Measurements from ENCODE around the gene EIF3F. TPM values are rescaled to one million over a fixed set of nuclear protein-coding genes. Genes with fewer than 3 reads are reported as not detected.

The EIF3F gene
- total RNA-seq, 3 donors from 2014 or later (not counting 1 experiment from before 2014, with no cell fraction given): 232 to 250 (median 247) TPM

DNA sequence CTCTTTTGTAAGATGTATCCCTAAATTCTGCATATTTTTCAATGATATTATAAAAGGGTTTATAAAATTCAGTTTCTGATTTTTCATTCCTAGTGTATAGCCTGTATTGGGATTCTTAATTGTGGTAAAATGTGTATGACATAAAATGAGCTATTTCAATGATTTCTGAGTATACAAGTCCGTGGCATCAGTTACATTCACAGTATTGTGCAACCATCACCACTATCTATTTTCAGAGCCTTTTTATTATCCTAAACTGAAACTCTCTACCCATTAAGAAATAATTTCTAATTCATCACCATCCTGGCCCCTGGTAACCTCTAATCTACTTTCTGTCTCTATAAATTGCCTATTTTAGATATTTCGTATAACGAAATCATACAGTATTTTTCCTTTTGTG, 39.8 kb downstream of the EIF3F start:
- no peaks in the 10 kb centered on the region for H3K27me3 ChIP-seq (ENCODE audit: control insufficient read depth, insufficient read depth, low read length)
- H3K27ac ChIP-seq (ENCODE audit: low read length): no peak overlapping the region
- H3K4me3 ChIP-seq (ENCODE audit: low read length): no peak overlapping the region
- Mint-ChIP-seq H3K4me1 (no peaks in the 10 kb centered on the region), H3K4me3 (no peak overlapping the region), H3K36me3 (no peaks in the 10 kb centered on the region), H3K27ac (no peak overlapping the region), H3K27me3 (ENCODE audit: low read depth in 2 of 2) (peaks cover 16 to 31% of the 10 kb centered on the region in 2 donors), H3K9me3 (no peaks in the 10 kb centered on the region)
- DNase-seq (no peak), ATAC-seq (no peak)
- WGBS (ENCODE audit: insufficient coverage): 77% methylated on average over 1 of the region's 3 CpGs
- intact Hi-C loops (cut with micrococcal nuclease): no loop called here
- no peaks in the 10 kb centered on the region for H3K9me3 ChIP-seq (ENCODE audit: control insufficient read depth, insufficient read depth, low read length)
- H3K36me3 ChIP-seq (ENCODE audit: control insufficient read depth, insufficient read depth, low read length): no peaks in the 10 kb centered on the region
- H3K4me1 ChIP-seq (ENCODE audit: control insufficient read depth, insufficient read depth, low read length): no peaks in the 10 kb centered on the region
- TF ChIP-seq, protein P1, sequence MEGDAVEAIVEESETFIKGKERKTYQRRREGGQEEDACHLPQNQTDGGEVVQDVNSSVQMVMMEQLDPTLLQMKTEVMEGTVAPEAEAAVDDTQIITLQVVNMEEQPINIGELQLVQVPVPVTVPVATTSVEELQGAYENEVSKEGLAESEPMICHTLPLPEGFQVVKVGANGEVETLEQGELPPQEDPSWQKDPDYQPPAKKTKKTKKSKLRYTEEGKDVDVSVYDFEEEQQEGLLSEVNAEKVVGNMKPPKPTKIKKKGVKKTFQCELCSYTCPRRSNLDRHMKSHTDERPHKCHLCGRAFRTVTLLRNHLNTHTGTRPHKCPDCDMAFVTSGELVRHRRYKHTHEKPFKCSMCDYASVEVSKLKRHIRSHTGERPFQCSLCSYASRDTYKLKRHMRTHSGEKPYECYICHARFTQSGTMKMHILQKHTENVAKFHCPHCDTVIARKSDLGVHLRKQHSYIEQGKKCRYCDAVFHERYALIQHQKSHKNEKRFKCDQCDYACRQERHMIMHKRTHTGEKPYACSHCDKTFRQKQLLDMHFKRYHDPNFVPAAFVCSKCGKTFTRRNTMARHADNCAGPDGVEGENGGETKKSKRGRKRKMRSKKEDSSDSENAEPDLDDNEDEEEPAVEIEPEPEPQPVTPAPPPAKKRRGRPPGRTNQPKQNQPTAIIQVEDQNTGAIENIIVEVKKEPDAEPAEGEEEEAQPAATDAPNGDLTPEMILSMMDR (IDR thresholded peaks at IDR 0.05): no peak

DNA sequence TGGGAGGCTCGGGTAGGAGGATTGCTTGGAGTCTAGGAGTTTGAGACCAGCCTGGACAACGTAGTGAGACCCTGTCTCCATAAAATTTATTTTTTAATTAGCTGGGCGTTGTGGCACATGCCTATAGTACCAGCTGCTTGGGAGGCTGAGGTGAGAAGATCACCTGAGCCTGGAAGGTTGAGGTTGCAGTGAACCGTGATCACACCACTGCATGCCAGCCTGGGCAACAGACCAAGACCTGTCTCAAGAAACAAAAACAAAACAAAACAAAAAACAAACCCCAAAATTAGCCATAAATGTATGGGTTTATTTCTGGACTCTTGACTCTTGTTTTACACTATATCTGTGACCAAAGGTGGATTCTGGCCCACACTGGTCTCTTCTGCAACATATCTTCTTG, 41.6 kb downstream of the EIF3F start:
- peaks cover 9% of the 10 kb centered on the region for H3K4me1 ChIP-seq (ENCODE audit: control insufficient read depth, insufficient read depth, low read length)
- H3K27ac Mint-ChIP-seq: no peak overlapping the region
- H3K27me3 Mint-ChIP-seq (ENCODE audit: low read depth in 2 of 2): peaks cover 21 to 39% of the 10 kb centered on the region in 2 donors
- H3K4me3 ChIP-seq (ENCODE audit: low read length): no peak overlapping the region
- no peak for ATAC-seq
- H3K36me3 Mint-ChIP-seq: no peaks in the 10 kb centered on the region
- 92% methylated on average over 4 of the region's 4 CpGs for whole genome bisulfite sequencing (ENCODE audit: insufficient coverage)
- H3K4me3 Mint-ChIP-seq: no peak overlapping the region
- no peaks in the 10 kb centered on the region for H3K9me3 Mint-ChIP-seq
- TF ChIP-seq, protein P1 (IDR thresholded peaks at IDR 0.05): no peak
- peaks cover 7 to 9% of the 10 kb centered on the region in 2 donors for H3K4me1 Mint-ChIP-seq
- DNase-seq: no peak
- no peaks in the 10 kb centered on the region for H3K9me3 ChIP-seq (ENCODE audit: control insufficient read depth, insufficient read depth, low read length)
- H3K27me3 ChIP-seq (ENCODE audit: control insufficient read depth, insufficient read depth, low read length): peaks cover 2% of the 10 kb centered on the region
- intact Hi-C loops (cut with micrococcal nuclease): no loop called here
- H3K27ac ChIP-seq (ENCODE audit: low read length): no peak overlapping the region
- H3K36me3 ChIP-seq (ENCODE audit: control insufficient read depth, insufficient read depth, low read length): no peaks in the 10 kb centered on the region

DNA sequence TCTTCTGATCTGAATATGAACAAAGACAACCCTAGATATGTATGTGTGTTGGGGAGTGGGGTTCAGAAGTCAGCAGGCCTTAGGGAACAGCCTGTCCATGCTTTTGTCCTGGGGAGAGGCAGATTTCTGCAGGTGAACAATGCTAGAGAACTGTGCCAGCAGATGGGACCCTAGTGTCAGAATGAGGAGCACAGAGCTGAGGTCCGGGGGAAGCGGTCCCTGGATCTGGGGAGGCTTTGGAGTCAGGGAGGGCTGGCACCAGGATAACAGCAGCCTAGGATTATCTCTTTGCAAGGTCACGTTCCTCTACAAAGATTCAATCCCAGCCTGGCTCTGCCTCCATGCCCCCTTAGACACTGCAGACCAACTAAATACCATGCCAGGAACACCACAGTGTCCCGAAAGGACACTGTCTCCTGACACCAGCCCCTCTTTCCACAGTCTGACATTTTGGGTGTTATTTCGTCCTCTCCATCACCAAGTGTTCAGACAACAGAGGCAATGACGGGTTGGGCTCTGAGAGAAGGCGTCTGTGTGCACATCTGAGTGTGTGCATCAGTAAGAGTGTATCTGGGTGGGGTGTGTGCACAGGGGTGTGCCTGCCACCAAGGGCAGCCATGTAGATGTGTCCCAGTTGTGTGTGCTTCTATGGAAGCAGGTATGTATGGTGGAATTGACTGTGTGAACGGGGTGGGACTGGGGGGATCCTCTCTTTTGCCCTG, 43.5 kb downstream of the EIF3F start:
- Mint-ChIP-seq H3K27me3 (ENCODE audit: low read depth in 2 of 2) (peaks cover 21 to 39% of the 10 kb centered on the region in 2 donors), H3K36me3 (no peaks in the 10 kb centered on the region), H3K9me3 (no peaks in the 10 kb centered on the region), H3K27ac (no peak overlapping the region), H3K4me3 (no peak overlapping the region), H3K4me1 (peaks cover 7 to 9% of the 10 kb centered on the region in 2 donors)
- TF ChIP-seq, protein P1 (IDR thresholded peaks at IDR 0.05): no peak
- DNase-seq (no peak), ATAC-seq (no peak)
- no peak overlapping the region for H3K27ac ChIP-seq (ENCODE audit: low read length)
- peaks cover 2% of the 10 kb centered on the region for H3K27me3 ChIP-seq (ENCODE audit: control insufficient read depth, insufficient read depth, low read length)
- no peaks in the 10 kb centered on the region for H3K9me3 ChIP-seq (ENCODE audit: control insufficient read depth, insufficient read depth, low read length)
- intact Hi-C loops (cut with micrococcal nuclease): no loop called here
- H3K4me1 ChIP-seq (ENCODE audit: control insufficient read depth, insufficient read depth, low read length): peaks cover 9% of the 10 kb centered on the region
- no peaks in the 10 kb centered on the region for H3K36me3 ChIP-seq (ENCODE audit: control insufficient read depth, insufficient read depth, low read length)
- H3K4me3 ChIP-seq (ENCODE audit: low read length): no peak overlapping the region
- 85% methylated on average over 8 of the region's 8 CpGs for WGBS (ENCODE audit: insufficient coverage)

Measured in natural killer cell (primary cell).